ENCODE measurements around the gene KIFC3. TPM values are rescaled to one million over a fixed set of nuclear protein-coding genes. Genes with fewer than 3 reads are reported as not detected.
A peak's percentile ranks its signal among the peaks of the same experiment; 100 is the strongest.
"Not testable (repeated sequence)": the region's sequence is repeated elsewhere in the genome, so short reads cannot be mapped to it uniquely, and the experiment has no call there.

KIFC3 gene
- total and polyA plus RNA-seq, 4 donors: 24.3 to 55.7 (median 45.0) TPM

GRCh38 chr16:57797526-57798266, 4.6 kb downstream of the KIFC3 start:
- Histone ChIP-seq H3K4me3 (ENCODE audit: low read depth, low read length) (no peak overlapping the region), H3K27me3 (ENCODE audit: control insufficient read depth, insufficient read depth, low read length) (no peaks in the 10 kb centered on the region), H3K4me1 (ENCODE audit: control insufficient read depth, insufficient read depth, low read length) (peaks cover 61% of the 10 kb centered on the region), H3K27ac (ENCODE audit: low read depth, low read length) (no peak overlapping the region), H3K36me3 (ENCODE audit: control insufficient read depth, insufficient read depth, low read length) (peaks cover 54% of the 10 kb centered on the region), H3K9me3 (ENCODE audit: control insufficient read depth, insufficient read depth, low read length) (no peaks in the 10 kb centered on the region)
- WGBS (ENCODE audit: insufficient coverage): 47% methylated on average over 35 of the region's 42 CpGs
- peak in 1 of 6 donors; percentile 11 for DNase-seq (ENCODE audit: low read depth in 4 of 6, low spot score in 6 of 6)

DNA sequence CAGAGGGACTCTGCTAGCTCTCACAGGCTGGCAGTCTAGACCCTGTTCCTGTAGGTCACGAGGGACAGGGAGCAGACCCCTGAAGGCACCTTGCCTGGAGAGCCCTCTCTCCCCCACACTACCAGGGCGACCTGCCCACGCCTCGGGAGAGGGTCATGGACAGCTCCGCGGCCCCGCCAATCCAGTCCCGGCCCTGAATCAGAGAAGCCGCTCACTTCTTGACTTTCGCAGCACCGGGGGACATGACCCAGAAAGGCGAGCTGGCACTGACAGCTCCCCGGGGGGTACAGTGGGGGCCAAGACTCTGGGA, 5.1 kb downstream of the KIFC3 start:
- Histone ChIP-seq H3K4me3 (ENCODE audit: low read depth, low read length) (no peak overlapping the region), H3K27me3 (ENCODE audit: control insufficient read depth, insufficient read depth, low read length) (no peaks in the 10 kb centered on the region), H3K36me3 (ENCODE audit: control insufficient read depth, insufficient read depth, low read length) (peaks cover 57% of the 10 kb centered on the region), H3K27ac (ENCODE audit: low read depth, low read length) (no peak overlapping the region), H3K9me3 (ENCODE audit: control insufficient read depth, insufficient read depth, low read length) (no peaks in the 10 kb centered on the region), H3K4me1 (ENCODE audit: control insufficient read depth, insufficient read depth, low read length) (peaks cover 58% of the 10 kb centered on the region)
- DNase-seq (ENCODE audit: low read depth in 4 of 6, low spot score in 6 of 6): no peak
- 78% methylated on average over 13 of the region's 13 CpGs for WGBS (ENCODE audit: insufficient coverage)

DNA sequence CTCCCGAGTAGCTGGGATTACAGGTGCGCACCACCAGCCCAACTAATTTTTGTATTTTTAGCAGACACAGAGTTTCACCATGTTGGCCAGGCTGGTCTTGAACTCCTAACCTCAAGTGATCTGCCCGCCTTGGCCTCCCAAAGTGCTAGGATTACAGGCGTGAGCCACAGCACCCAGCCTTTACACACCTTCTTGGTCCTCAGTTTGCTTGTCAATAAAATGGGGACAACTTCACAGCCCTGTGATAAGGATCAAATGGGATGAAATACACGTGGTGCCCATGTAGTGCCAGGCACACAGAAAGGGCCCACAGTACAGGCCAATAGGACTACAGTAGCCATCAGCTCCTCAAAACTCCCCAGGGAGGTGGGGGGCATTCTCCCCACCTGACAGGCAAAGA, 6.3 kb downstream of the KIFC3 start:
- not testable (repeated sequence) for DNase-seq (ENCODE audit: low read depth in 4 of 6, low spot score in 6 of 6); H3K9me3 ChIP-seq (ENCODE audit: control insufficient read depth, insufficient read depth, low read length); H3K27ac ChIP-seq (ENCODE audit: low read depth, low read length); H3K27me3 ChIP-seq (ENCODE audit: control insufficient read depth, insufficient read depth, low read length); H3K4me3 ChIP-seq (ENCODE audit: low read depth, low read length)
- H3K4me1 ChIP-seq (ENCODE audit: control insufficient read depth, insufficient read depth, low read length): peaks cover 48% of the 10 kb centered on the region
- 96% methylated on average over 3 of the region's 5 CpGs for WGBS (ENCODE audit: insufficient coverage)
- H3K36me3 ChIP-seq (ENCODE audit: control insufficient read depth, insufficient read depth, low read length): peaks cover 69% of the 10 kb centered on the region

- no peak overlapping the region for H3K27ac ChIP-seq (ENCODE audit: low read depth, low read length)
- peak in 2 of 6 donors; percentile 67 to 86 for DNase-seq (ENCODE audit: low read depth in 4 of 6, low spot score in 6 of 6)
- no peaks in the 10 kb centered on the region for H3K9me3 ChIP-seq (ENCODE audit: control insufficient read depth, insufficient read depth, low read length)
- 18% methylated on average over 3 of the region's 9 CpGs for WGBS (ENCODE audit: insufficient coverage)
- peaks cover 43% of the 10 kb centered on the region for H3K4me1 ChIP-seq (ENCODE audit: control insufficient read depth, insufficient read depth, low read length)
- H3K4me3 ChIP-seq (ENCODE audit: low read depth, low read length): no peak overlapping the region
- H3K36me3 ChIP-seq (ENCODE audit: control insufficient read depth, insufficient read depth, low read length): peaks cover 75% of the 10 kb centered on the region
- H3K27me3 ChIP-seq (ENCODE audit: control insufficient read depth, insufficient read depth, low read length): no peaks in the 10 kb centered on the region
These were observed 6.8 kb downstream of the KIFC3 start for GRCh38 chr16:57795431-57795878.

DNA sequence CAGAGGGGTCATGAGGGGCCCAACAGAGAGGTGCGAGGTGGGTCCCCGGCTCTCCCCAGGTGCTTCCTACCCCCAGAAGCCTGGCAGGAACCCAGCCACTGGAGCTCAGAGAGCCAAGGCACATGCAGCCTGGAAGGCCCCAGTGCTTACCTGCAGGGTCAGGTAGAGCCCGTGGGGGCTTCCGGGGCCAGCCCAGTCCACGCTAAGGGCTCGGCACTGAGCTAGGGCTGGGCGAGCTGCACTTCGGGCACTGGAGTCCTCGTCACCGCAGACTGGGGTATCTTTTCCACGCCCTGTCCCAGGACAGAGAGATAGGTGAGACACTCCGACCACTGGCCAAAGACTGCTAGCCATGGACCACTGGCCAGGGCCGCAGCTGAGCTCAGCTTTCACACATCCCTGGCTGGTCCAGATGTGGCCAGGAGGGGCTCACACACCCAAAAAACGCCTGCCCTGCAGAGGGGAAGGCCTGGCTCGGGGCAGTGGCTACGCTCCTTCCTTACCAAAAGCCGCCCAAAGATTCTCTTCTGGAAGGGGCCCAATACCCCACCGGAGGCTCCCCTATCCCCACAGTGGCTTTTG, 7.4 kb downstream of the KIFC3 start:
- H3K9me3 ChIP-seq (ENCODE audit: control insufficient read depth, insufficient read depth, low read length): no peaks in the 10 kb centered on the region
- 85% methylated on average over 15 of the region's 18 CpGs for WGBS (ENCODE audit: insufficient coverage)
- peaks cover 80% of the 10 kb centered on the region for H3K36me3 ChIP-seq (ENCODE audit: control insufficient read depth, insufficient read depth, low read length)
- no peak for DNase-seq (ENCODE audit: low read depth in 4 of 6, low spot score in 6 of 6)
- H3K4me1 ChIP-seq (ENCODE audit: control insufficient read depth, insufficient read depth, low read length): peaks cover 37% of the 10 kb centered on the region
- H3K27ac ChIP-seq (ENCODE audit: low read depth, low read length): no peak overlapping the region
- no peak overlapping the region for H3K4me3 ChIP-seq (ENCODE audit: low read depth, low read length)
- no peaks in the 10 kb centered on the region for H3K27me3 ChIP-seq (ENCODE audit: control insufficient read depth, insufficient read depth, low read length)

GRCh38 chr16:57791893-57792461, 10.3 kb downstream of the KIFC3 start:
- no peak overlapping the region for H3K4me3 ChIP-seq (ENCODE audit: low read depth, low read length)
- peaks cover 89% of the 10 kb centered on the region for H3K36me3 ChIP-seq (ENCODE audit: control insufficient read depth, insufficient read depth, low read length)
- WGBS (ENCODE audit: insufficient coverage): 84% methylated on average over 5 of the region's 8 CpGs
- DNase-seq (ENCODE audit: low read depth in 4 of 6, low spot score in 6 of 6): no peak
- H3K27me3 ChIP-seq (ENCODE audit: control insufficient read depth, insufficient read depth, low read length): no peaks in the 10 kb centered on the region
- no peak overlapping the region for H3K27ac ChIP-seq (ENCODE audit: low read depth, low read length)
- H3K4me1 ChIP-seq (ENCODE audit: control insufficient read depth, insufficient read depth, low read length): peaks cover 15% of the 10 kb centered on the region
- no peaks in the 10 kb centered on the region for H3K9me3 ChIP-seq (ENCODE audit: control insufficient read depth, insufficient read depth, low read length)

- H3K9me3 ChIP-seq (ENCODE audit: control insufficient read depth, insufficient read depth, low read length): no peaks in the 10 kb centered on the region
- no peak overlapping the region for H3K4me3 ChIP-seq (ENCODE audit: low read depth, low read length)
- no peaks in the 10 kb centered on the region for H3K27me3 ChIP-seq (ENCODE audit: control insufficient read depth, insufficient read depth, low read length)
- H3K4me1 ChIP-seq (ENCODE audit: control insufficient read depth, insufficient read depth, low read length): peaks cover 14% of the 10 kb centered on the region
- H3K36me3 ChIP-seq (ENCODE audit: control insufficient read depth, insufficient read depth, low read length): peaks cover 89% of the 10 kb centered on the region
- H3K27ac ChIP-seq (ENCODE audit: low read depth, low read length): no peak overlapping the region
- WGBS (ENCODE audit: insufficient coverage): 76% methylated on average over 12 of the region's 13 CpGs
- no peak for DNase-seq (ENCODE audit: low read depth in 4 of 6, low spot score in 6 of 6)
These were observed 10.9 kb downstream of the KIFC3 start for GRCh38 chr16:57791195-57791892.

DNA sequence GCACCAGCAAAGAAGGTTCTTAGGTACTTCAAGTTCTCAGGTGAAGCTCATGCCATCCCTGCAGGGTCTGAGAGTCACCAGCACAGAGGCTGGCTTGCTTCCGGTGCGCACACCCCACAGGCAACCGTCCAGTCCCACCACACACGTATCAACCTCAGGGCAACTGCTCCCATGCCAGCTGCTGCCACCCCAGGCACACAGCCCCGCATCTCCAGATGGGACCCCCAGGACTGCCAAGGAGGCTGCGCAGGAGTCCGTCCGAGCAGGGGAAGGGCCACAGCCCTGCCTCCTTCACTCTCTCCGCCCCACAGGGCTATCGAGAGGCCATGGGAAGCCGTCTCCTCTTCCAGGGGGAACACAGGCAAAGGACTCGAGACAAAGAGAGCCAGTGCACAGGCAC, 13.3 kb downstream of the KIFC3 start:
- DNase-seq (ENCODE audit: low read depth in 4 of 6, low spot score in 6 of 6): no peak
- no peaks in the 10 kb centered on the region for H3K9me3 ChIP-seq (ENCODE audit: control insufficient read depth, insufficient read depth, low read length)

GRCh38 chr16:57788252-57788841, 13.9 kb downstream of the KIFC3 start:
- Histone ChIP-seq H3K36me3 (ENCODE audit: control insufficient read depth, insufficient read depth, low read length) (peaks cover 91% of the 10 kb centered on the region), H3K4me3 (ENCODE audit: low read depth, low read length) (no peak overlapping the region), H3K9me3 (ENCODE audit: control insufficient read depth, insufficient read depth, low read length) (no peaks in the 10 kb centered on the region), H3K27ac (ENCODE audit: low read depth, low read length) (no peak overlapping the region), H3K27me3 (ENCODE audit: control insufficient read depth, insufficient read depth, low read length) (no peaks in the 10 kb centered on the region), H3K4me1 (ENCODE audit: control insufficient read depth, insufficient read depth, low read length) (peaks cover 7% of the 10 kb centered on the region)
- 59% methylated on average over 17 of the region's 17 CpGs for WGBS (ENCODE audit: insufficient coverage)
- DNase-seq (ENCODE audit: low read depth in 4 of 6, low spot score in 6 of 6): no peak

More for the DNA sequence above, 13.3 kb downstream of the KIFC3 start:
- Histone ChIP-seq H3K27me3 (ENCODE audit: control insufficient read depth, insufficient read depth, low read length) (no peaks in the 10 kb centered on the region), H3K27ac (ENCODE audit: low read depth, low read length) (no peak overlapping the region), H3K4me3 (ENCODE audit: low read depth, low read length) (no peak overlapping the region), H3K36me3 (ENCODE audit: control insufficient read depth, insufficient read depth, low read length) (peaks cover 91% of the 10 kb centered on the region), H3K4me1 (ENCODE audit: control insufficient read depth, insufficient read depth, low read length) (peaks cover 7% of the 10 kb centered on the region)
- 65% methylated on average over 12 of the region's 12 CpGs for WGBS (ENCODE audit: insufficient coverage)
